GM13976 (cell line): ENCODE measurements around the gene HIVEP2.

Experiments used
- DNase-seq: peaks from one replicate; pipeline ENCODE4 v3.0.0; 2012; ENCODE audit warnings: low spot score
- in situ Hi-C: fragments of 300-500 bp; cut with MboI; formaldehyde crosslinking; loops from one replicate; pipeline ENCODE4 v1.12.0; 2022; ENCODE audit warnings: low sequenced_read_pairs, mixed read lengths, inconsistent platforms; ENCODE audit not compliant: unreplicated experiment
- TF ChIP-seq, protein P1 (sequence below): IDR thresholded peaks from 2 replicates; pipeline ENCODE4 v1.5.1; 2012; ENCODE audit warnings: borderline replicate concordance, mild to moderate bottlenecking; ENCODE audit not compliant: insufficient read depth; ENCODE audit errors: extremely low read depth, missing control alignments, control extremely low read depth

HIVEP2 gene

DNA sequence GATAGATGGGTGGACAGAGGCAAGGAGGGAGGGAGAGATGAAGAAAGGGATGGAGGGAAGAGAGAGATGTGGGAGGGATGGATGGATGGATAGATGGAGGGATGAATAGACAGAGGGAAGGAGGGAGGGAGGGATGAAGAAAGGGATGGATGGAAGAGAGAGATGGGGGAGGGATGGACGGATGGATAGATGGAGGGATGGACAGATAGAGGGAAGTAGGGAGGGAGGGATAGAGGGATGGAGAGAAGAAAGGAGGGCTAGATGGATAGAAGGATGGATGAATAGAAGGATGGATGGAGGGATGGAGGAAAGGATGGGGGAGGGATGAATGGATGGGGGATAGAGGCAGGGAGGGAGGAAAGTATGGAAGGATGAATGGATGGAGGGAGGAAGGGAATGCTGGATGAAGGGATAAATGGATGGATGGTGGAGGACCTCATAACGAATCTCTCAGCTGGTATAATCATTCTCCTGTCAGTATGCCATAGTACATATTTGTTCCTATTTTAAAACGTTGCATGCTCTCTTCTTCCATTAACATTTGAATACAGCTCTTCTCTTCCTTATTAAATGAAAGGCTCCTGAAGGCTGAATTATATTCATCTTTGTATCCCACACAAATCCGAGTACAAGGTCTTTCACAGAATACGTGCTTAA, 136.4 kb downstream of the HIVEP2 start:
- DNase-seq, result no peak
- TF ChIP-seq, protein P1, sequence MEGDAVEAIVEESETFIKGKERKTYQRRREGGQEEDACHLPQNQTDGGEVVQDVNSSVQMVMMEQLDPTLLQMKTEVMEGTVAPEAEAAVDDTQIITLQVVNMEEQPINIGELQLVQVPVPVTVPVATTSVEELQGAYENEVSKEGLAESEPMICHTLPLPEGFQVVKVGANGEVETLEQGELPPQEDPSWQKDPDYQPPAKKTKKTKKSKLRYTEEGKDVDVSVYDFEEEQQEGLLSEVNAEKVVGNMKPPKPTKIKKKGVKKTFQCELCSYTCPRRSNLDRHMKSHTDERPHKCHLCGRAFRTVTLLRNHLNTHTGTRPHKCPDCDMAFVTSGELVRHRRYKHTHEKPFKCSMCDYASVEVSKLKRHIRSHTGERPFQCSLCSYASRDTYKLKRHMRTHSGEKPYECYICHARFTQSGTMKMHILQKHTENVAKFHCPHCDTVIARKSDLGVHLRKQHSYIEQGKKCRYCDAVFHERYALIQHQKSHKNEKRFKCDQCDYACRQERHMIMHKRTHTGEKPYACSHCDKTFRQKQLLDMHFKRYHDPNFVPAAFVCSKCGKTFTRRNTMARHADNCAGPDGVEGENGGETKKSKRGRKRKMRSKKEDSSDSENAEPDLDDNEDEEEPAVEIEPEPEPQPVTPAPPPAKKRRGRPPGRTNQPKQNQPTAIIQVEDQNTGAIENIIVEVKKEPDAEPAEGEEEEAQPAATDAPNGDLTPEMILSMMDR, result no peak
- in situ Hi-C loops, result no loop called here

GRCh38 chr6:142805042-142805441, 139.9 kb downstream of the HIVEP2 start:
- TF ChIP-seq, protein P1, result no peak
- DNase-seq, result no peak
- in situ Hi-C loops, result no loop called here

DNA sequence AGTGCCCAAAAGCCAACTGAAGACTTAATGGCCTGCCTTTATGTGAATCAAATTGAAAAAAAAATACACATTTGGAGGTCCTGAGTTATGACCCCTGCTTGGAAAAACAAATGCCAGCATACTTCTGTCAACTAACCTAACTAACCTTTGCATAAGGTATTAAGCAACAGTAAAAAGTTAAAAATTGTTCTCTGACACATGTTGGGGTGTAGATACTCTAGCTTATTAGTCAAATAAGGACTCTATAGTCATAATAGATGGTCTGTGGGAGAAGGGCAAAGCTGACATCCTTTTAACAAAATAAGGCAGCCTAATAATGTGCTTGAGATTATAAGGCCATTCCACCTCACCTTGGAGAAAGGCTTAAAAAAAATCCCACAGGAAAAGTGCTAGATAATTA, 140.5 kb downstream of the HIVEP2 start:
- no peak for DNase-seq
- in situ Hi-C loops, result no loop called here
- TF ChIP-seq, protein P1, result no peak

DNA sequence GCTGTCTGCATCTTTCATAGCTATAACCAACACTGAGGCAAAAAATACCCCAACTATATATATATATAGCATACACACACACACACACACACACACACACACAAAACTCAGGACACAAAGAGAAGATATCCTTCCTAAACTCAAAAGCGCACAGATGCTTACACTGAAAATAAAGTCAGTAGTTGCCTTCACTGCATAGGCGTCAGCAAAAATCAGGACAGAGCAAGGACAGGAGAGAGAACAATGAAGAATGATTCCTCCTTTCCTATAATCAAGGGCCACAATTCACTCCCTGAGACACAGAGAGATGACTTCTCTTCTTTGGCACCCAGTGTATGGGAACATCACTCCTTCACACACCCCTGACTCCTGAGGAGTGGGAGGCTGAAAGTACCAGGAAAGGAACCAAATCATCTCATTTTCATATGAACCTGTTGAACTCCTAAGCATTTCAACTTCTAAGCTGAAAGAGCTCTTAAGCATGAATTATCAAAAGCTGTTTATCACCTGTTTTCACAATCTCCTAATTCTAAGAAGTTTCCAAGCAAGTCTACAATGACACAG, 141.4 kb downstream of the HIVEP2 start:
- DNase-seq, result no peak
- TF ChIP-seq, protein P1, result no peak
- in situ Hi-C loops, result no loop called here

DNA sequence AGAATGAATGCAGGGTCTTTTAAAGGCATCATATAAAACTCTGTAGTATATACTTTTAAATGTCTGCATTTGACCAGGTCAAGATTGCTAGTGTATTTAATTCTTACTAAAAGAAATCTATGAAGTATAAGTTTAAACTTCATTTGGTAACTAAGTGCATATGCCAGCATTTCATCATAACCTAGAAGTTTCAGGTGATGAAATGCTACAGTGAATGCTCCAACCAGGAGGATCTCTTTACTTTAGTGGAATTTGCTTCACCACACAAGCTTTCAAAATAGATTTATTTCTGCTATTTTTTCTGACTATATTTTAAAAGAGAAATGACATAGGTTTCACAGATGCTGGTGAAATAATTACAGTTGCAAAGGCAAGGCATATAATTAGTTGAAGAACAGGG, 141.9 kb downstream of the HIVEP2 start:
- in situ Hi-C loops, result no loop called here
- TF ChIP-seq, protein P1, result no peak

DNA sequence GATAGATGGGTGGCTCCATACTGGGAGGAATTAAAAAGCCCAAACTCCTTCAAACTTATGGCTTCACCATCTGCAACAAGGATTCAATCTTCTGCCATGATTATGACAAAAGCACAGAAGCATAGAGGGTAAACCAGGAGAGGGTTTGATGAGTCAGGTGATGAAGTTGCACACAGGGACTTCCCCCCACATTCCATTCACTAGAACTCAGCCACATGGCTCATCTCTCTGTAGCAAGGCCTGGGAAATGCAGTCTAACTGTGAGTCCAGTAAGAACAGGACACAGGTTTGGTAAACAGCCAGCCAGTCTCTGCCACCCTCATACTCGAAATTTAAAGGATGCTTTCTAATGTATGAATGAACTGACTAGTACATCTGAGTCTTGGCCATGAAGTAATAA, 142.9 kb downstream of the HIVEP2 start:
- in situ Hi-C loops, result no loop called here
- DNase-seq, result no peak
- TF ChIP-seq, protein P1, result no peak

More for the DNA sequence above, 141.9 kb downstream of the HIVEP2 start:
- DNase-seq, result no peak

GRCh38 chr6:142800240-142800639, 144.7 kb downstream of the HIVEP2 start:
- in situ Hi-C loops, result no loop called here
- DNase-seq, result no peak
- TF ChIP-seq, protein P1, result no peak
